SK-N-SH treated with all-trans-retinoic acid at 6 μM for 48 hours (cell line): ENCODE data around the gene TEN1.

Experiments
- CREB5 ChIP-seq: fragments of 250-450 bp; sonication (Bioruptor Pico); IDR thresholded peaks from 2 replicates; pipeline ENCODE4 v1.5.1; 2020; ENCODE audit warnings: low read depth, mild to moderate bottlenecking, moderate library complexity
- CSDC2 ChIP-seq: fragments of 250-450 bp; sonication (Bioruptor Pico); IDR thresholded peaks from 2 replicates; pipeline ENCODE4 v1.5.0; 2020; ENCODE audit warnings: mild to moderate bottlenecking, moderate library complexity
- ESRRG ChIP-seq: fragments of 250-450 bp; sonication (Bioruptor Pico); IDR thresholded peaks from 2 replicates; pipeline ENCODE4 v1.6.1; 2021; ENCODE audit warnings: mild to moderate bottlenecking
- GLIS3 ChIP-seq: fragments of 250-450 bp; sonication (Bioruptor Pico); IDR thresholded peaks from 2 replicates; pipeline ENCODE4 v1.5.0; 2020; ENCODE audit warnings: mild to moderate bottlenecking, moderate library complexity
- ISL1 ChIP-seq: fragments of 250-450 bp; sonication (Bioruptor Pico); IDR thresholded peaks from 2 replicates; pipeline ENCODE4 v2.1.2; 2022; ENCODE audit warnings: mild to moderate bottlenecking, moderate library complexity
- OSR1 ChIP-seq: fragments of 250-450 bp; sonication (Bioruptor Pico); IDR thresholded peaks from 2 replicates; pipeline ENCODE4 v1.8.0; 2022; ENCODE audit warnings: moderate library complexity, mild to moderate bottlenecking, inconsistent platforms
- PATZ1 ChIP-seq: fragments of 250-450 bp; sonication (Bioruptor Pico); IDR thresholded peaks from 2 replicates; pipeline ENCODE4 v1.8.0; 2020; ENCODE audit warnings: mild to moderate bottlenecking, moderate library complexity, borderline replicate concordance
- RARB ChIP-seq: fragments of 250-450 bp; sonication (Bioruptor Pico); IDR thresholded peaks from 2 replicates; pipeline ENCODE4 v1.8.0; 2021; ENCODE audit warnings: mild to moderate bottlenecking, moderate library complexity
- TOX ChIP-seq: fragments of 250-450 bp; sonication (Bioruptor Pico); IDR thresholded peaks from 2 replicates; pipeline ENCODE4 v1.8.0; 2021; ENCODE audit warnings: mild to moderate bottlenecking, moderate library complexity, borderline replicate concordance
- ZC3H10 ChIP-seq: fragments of 250-450 bp; sonication (Bioruptor Pico); IDR thresholded peaks from 2 replicates; pipeline ENCODE4 v1.5.1; 2021; ENCODE audit warnings: mild to moderate bottlenecking, moderate library complexity
- ZFP30 ChIP-seq: fragments of 450-650 bp; formaldehyde crosslinking; IDR thresholded peaks from 2 replicates; pipeline ENCODE4 v1.5.0; 2022; ENCODE audit warnings: mild to moderate bottlenecking, moderate library complexity
- ZNF565 ChIP-seq: fragments of 450-650 bp; formaldehyde crosslinking; conservative IDR thresholded peaks from 2 replicates; pipeline ENCODE4 v1.5.0; 2020; ENCODE audit warnings: low read depth, mild to moderate bottlenecking, moderate library complexity
- ZNF70 ChIP-seq: fragments of 450-650 bp; formaldehyde crosslinking; IDR thresholded peaks from 2 replicates; pipeline ENCODE4 v1.5.0; 2020; ENCODE audit warnings: mild to moderate bottlenecking, moderate library complexity
- TF ChIP-seq, protein P1 (sequence below): fragments of 250-450 bp; sonication (Bioruptor Pico); IDR thresholded peaks from 2 replicates; pipeline ENCODE4 v1.8.0; 2021; ENCODE audit warnings: low read depth, mild to moderate bottlenecking, moderate library complexity, borderline replicate concordance

GRCh38 chr17:76048711-76049110 is 69.7 kb downstream of the TEN1 start:
- no peak for TF ChIP-seq RARB (CRISPR knock-in tag)
- TF ChIP-seq, protein P1, sequence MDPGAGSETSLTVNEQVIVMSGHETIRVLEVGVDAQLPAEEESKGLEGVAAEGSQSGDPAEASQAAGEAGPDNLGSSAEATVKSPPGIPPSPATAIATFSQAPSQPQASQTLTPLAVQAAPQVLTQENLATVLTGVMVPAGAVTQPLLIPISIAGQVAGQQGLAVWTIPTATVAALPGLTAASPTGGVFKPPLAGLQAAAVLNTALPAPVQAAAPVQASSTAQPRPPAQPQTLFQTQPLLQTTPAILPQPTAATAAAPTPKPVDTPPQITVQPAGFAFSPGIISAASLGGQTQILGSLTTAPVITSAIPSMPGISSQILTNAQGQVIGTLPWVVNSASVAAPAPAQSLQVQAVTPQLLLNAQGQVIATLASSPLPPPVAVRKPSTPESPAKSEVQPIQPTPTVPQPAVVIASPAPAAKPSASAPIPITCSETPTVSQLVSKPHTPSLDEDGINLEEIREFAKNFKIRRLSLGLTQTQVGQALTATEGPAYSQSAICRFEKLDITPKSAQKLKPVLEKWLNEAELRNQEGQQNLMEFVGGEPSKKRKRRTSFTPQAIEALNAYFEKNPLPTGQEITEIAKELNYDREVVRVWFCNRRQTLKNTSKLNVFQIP (CRISPR knock-in tag) = no peak
- TF ChIP-seq ZNF70 (CRISPR knock-in tag) = no peak
- no peak for TF ChIP-seq GLIS3 (CRISPR knock-in tag)
- no peak for TF ChIP-seq PATZ1
- no peak for TF ChIP-seq CSDC2 (CRISPR knock-in tag)
- TF ChIP-seq ZFP30 (CRISPR knock-in tag) = no peak
- TF ChIP-seq OSR1 = no peak
- no peak for TF ChIP-seq CREB5 (CRISPR knock-in tag)
- no peak for TF ChIP-seq ESRRG (CRISPR knock-in tag)
- no peak for TF ChIP-seq TOX
- TF ChIP-seq ZC3H10 = no peak
- no peak for TF ChIP-seq ZNF565 (CRISPR knock-in tag)
- no peak for TF ChIP-seq ISL1
